GM19328 (cell line): ENCODE data around the gene MRGPRF.
"Not testable (repeated sequence)": the region's sequence is repeated elsewhere in the genome, so short reads cannot be mapped to it uniquely, and the experiment has no call there.

Source experiments
- ATAC-seq: cut with Tn5 transposase; IDR thresholded peaks from one replicate; pipeline ENCODE4 v1.9.1; 2021; ENCODE audit warnings: mild to moderate bottlenecking, moderate library complexity; ENCODE audit not compliant: unreplicated experiment

MRGPRF gene

DNA sequence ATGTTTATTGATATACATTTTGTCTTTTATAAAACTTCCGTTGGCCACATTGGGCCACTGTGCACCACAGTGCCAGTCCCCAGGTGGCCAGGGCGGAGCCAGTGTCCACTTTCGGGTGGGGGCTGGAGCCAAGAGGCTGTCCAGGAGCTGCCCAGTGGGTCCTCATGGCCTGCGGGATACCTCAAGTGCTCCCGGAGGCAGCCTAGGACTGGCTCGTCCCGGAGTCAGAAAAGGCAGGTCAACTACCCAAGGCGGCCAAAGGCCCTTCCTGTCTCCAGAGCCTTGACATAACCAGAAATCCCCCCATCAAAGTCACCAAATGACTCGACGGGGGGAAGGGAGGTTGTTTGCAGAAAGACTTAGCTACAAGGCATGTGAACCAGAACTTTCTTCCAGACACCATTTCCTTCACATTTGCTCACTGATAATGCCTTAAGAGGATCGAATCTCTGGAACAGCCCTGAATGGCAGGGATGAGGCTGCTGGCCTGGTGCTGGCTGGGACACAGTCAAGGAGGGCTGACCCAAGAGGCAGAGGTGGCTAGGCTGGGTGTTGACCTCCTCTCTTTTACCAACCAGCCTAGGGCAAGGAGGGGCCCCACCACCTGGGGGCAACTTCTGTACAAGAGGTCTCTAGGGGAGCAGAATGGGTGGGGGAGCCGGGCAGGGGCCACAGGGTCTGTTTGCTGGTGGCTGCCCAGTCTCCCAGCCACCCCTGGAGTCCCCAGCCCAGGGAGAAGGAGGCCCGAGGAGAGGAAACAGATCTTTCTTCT is 8.4 kb downstream of the MRGPRF start:
- no peak for ATAC-seq

DNA sequence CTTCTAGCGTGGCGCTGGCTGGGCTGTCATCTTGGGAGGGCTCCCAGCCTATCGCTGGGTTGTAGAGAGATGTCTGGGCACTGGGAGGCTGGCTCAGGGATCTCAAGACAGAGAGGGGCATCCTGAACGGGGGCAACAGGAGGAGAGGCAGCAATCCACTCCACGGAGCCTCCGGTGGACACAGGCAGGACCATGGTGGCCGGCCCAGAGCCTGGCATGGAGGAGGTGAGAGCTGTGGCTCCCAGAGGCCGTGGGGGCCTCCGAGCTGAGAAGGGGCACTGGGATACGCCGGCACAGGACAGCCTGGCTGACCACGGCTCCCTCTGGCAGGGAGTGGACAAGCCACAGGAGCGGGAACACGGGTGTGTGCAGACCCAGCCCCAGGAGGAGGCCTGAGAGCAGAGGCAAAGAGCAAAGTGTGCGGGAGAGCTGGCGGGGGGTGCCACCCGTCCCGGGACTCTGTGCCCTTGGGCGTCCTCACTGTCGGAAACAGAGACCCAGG is 9.1 kb downstream of the MRGPRF start:
- no peak for ATAC-seq

DNA sequence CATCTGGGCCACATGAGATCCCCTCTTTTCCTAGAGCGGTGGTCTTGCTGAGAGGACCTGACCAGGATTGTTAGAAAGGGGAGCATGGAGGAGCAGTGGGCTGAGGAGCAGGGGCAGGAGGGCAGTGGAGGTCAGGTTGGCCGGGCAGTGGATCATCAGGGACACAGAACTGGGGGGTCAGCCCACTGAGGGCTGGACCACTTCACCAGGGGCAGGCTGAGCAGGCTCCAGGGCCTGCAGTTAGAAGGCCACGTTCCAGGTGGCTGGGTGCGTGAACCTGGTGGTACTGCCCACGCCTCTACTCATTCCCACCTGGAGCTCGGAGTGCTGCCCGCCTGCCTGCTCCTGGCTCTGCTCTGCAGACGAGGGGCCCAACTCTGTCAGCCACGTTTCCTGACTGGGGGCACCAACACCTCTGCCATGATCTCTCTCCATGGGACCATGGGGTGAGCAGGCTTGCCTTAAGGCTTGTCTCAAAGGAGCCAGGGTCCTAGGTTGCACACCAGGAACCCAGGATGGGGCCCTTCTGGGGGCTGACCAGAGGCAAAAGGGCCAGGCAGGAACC is 9.7 kb downstream of the MRGPRF start:
- no peak for ATAC-seq

DNA sequence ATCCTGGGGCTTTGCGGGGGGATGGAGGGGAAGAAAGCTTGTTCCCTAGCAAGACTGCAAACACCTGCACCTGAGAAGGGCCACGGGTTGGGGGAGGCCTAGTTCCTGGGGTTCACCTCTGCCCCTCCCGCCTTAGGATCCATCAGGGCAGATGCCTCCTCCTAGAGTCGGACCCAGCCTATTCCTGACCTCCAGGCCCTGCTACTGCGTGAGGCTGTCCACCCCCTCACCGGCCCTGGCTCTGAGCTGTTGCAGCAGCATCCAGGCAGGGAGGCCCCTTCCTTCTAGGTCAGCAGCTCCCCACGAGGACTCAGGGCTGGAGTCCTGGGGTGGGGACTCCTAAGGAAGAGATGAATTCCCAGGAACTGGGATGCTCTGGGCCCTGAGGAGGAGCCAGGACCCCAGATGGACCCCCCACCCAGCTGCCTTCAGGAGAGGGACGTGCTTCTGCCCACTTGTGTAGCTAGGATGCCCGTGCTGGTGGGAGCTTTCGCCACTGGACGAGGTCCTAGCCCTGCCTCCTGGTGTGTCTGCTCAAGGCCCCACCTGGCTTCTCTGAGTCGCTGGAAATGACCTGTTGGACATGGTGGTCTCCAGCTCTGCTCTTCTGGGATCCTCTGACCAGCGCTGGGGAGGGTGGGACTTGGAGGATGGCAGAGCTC is 10.3 kb downstream of the MRGPRF start:
- no peak for ATAC-seq

- no peak for ATAC-seq
These were observed 10.9 kb downstream of the MRGPRF start for GRCh38 chr11:69002110-69002569.

DNA sequence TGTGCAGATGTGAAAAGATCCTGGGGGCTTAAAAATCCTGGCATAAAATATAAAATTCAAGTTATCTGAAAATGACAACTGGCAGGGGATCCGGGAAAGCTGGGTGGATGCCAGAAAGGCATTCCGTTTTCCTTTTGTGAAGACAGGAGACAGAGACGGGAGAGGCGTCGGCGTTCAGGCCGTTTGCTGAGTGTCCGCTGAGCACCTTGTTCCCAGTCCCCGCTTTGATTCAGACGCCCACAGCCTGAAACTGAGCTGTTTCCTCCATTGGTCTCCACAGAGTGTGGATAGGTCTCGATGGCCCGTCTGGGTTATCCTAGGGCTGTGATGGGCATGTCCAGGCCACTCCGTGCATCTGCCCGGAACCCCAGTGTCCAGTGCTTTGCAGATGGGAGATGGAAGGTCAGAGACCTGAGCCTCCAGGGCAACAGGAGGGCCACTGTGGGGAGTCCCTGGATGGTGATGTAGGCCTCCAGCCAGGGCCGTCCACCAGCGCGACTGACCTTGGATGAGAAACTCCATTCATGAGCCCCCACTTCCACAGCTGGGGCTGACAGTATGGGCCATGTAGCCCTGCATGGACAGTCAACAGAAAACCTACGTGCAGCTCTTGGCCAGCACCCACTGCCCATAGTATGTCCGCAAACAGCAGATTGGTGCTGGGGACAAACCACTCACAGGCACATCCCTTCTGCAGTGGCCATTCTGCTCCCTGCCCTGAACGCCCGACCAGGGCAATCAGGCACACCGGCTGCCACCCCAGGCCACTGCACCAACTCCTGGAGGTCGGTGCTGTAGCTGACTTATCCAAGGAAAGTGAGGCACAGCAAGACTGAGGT is 11.6 kb downstream of the MRGPRF start:
- ATAC-seq, result no peak

GRCh38 chr11:69000831-69001242 is 12.2 kb downstream of the MRGPRF start:
- ATAC-seq, result no peak

- no peak for ATAC-seq
These were observed 12.7 kb downstream of the MRGPRF start for GRCh38 chr11:69000391-69000790.

- ATAC-seq, result not testable (repeated sequence)
These were observed 13.2 kb downstream of the MRGPRF start for GRCh38 chr11:68999748-69000355.

GRCh38 chr11:68999093-68999747 is 13.8 kb downstream of the MRGPRF start:
- no peak for ATAC-seq

DNA sequence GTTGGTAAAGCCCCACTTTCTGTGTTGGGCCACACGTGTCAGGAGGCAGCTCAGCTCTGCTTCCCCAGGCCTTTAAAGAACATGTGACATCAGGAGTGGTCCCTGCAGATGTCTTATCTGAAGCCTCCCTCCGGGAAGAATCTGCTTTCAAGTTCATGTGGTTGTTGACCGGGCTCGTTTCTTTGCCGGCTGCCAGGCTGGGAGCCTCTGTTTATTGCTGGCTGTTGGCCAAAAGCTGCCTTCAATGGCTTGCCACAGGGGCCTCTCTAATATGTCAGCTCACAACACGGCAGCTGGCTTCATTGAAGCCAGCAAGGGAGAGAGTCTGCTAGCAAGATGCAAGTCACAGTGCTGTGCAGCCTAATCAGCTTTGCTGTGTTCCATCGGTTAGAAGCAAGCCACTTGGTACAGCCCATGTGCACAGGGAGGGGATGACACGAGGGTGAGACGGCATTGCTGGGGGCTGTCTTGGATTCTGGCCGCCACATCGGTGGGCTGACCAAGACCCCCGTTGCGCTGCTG is 14.6 kb downstream of the MRGPRF start:
- ATAC-seq, result no peak

GRCh38 chr11:68997995-68998348 is 15.1 kb downstream of the MRGPRF start:
- ATAC-seq, result no peak

GRCh38 chr11:68997124-68997994 is 15.7 kb downstream of the MRGPRF start:
- no peak for ATAC-seq

DNA sequence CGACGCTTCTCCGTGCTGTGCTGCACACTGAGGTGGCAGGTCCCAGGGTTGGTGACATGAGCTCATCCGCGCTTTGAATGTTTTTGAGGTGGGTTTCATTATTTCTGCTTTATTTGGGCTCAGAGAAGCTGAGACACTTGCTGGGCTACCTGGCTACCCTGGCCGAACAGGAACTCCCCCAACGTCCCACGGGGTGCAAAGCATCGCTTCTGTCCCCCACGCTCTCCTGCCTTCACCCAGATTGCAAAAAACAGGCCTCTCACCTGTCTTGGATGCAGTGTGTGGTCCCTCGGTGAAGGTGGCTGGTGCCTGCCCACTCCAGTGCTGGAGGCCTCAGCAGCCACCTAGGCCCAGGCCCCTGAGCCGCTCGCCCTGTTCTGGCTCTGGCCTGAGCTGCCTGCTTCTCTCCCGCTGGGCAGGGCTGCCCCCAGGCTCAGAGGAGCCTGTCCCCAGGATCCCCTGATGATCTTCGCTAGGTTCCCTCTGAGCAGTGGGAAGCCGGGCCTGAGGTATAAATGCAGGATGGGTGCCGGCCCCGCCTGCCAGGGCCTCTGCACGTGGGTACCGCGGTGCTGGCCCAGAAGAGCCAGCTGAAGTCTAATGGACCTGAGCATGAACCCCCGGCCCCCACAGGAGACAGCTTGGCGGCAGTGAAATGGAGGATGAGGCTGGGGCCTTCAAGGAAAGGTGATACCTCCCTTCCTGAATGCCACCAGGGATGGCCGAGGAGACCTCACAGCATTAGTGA is 16.5 kb downstream of the MRGPRF start:
- no peak for ATAC-seq

DNA sequence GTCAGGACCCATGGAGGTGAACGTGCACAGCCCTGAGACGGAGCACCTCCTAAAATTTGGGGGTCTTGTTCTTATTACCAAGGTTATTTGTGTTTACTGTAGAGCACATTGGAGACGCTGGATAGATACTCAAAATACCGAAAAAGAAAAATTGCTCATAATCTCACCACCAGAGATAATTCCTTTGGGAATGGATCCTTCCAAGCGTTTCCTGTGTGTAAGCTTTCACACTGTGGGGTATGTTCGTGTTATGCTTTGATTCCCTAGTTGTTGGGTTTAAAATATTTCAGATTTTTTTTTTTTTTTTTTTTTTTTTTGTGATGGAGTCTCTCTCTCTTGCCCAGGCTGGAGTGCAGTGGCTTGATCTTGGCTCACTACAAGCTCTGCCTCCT is 18.2 kb downstream of the MRGPRF start:
- no peak for ATAC-seq

GRCh38 chr11:68994161-68994893 is 18.7 kb downstream of the MRGPRF start:
- ATAC-seq, result no peak

- no peak for ATAC-seq
These were observed 19.5 kb downstream of the MRGPRF start for GRCh38 chr11:68993546-68993945.
